Mucosa of descending colon (tissue), 3 donors: ENCODE data around the gene MT1G. TPM values are rescaled to one million over a fixed set of nuclear protein-coding genes. Genes with fewer than 3 reads are reported as not detected.

Experiments
- ATAC-seq: fragments of 200-7000 bp; cut with Tn5 transposase; one replicate; pipeline ENCODE4 v1.9.1; 2020; ENCODE audit warnings: mild to moderate bottlenecking, moderate library complexity
- DNase-seq, 3 donors: peaks; one replicate each; pipeline ENCODE4 v3.0.0-alpha.2; 2020
- H3K36me3 ChIP-seq: fragments of 200-600 bp; one replicate; pipeline ENCODE4 v1.8.0; 2021; ENCODE audit warnings: low read depth, mild to moderate bottlenecking
- H3K4me1 ChIP-seq: fragments of 200-600 bp; one replicate; pipeline ENCODE4 v1.8.0; 2021; ENCODE audit warnings: low read depth, mild to moderate bottlenecking
- H3K4me3 ChIP-seq: fragments of 200-600 bp; one replicate; pipeline ENCODE4 v1.8.0; 2021; ENCODE audit warnings: mild to moderate bottlenecking
- H3K9me3 ChIP-seq: fragments of 200-600 bp; one replicate; pipeline ENCODE4 v1.8.0; 2021; ENCODE audit warnings: mild to moderate bottlenecking
- CTCF ChIP-seq: fragments of 200-600 bp; IDR thresholded peaks from one replicate; pipeline ENCODE4 v1.8.0; 2022; ENCODE audit warnings: antibody characterized with exemption, mild to moderate bottlenecking
- intact Hi-C, 2 donors: fragments of 100-400 bp; cut with DNase I in 1 of 2; cut with micrococcal nuclease in 1 of 2; formaldehyde crosslinking; loops; one replicate each; pipeline versions ENCODE4 v1.11.0 to v1.11.1; 2022; cut with DNase I, micrococcal nuclease
- total RNA-seq, 3 donors: library from RNA; stranded (reverse); fragmentation: NEBNext Ultra II Directional in 2 of 3; extraction: Animal tissue kit (Norgen Biotek cat#: 25700) in 2 of 3; gene quantifications; one replicate each; pipeline versions ENCODE4 v1.2.1 to v1.2.4, GENCODE V29; 2021 to 2023
- donor health status: DM: no; HTN: no; CAD: no; lungs with moderate emphysema.
- donor health status: DM: no; HTN: no; CAD: no.
- donor health status: DM: no; HTN: yes; CAD: no.

MT1G gene
- total RNA-seq, 3 donors from 2014 or later, result 7.3 to 210 (median 83.8) TPM

DNA sequence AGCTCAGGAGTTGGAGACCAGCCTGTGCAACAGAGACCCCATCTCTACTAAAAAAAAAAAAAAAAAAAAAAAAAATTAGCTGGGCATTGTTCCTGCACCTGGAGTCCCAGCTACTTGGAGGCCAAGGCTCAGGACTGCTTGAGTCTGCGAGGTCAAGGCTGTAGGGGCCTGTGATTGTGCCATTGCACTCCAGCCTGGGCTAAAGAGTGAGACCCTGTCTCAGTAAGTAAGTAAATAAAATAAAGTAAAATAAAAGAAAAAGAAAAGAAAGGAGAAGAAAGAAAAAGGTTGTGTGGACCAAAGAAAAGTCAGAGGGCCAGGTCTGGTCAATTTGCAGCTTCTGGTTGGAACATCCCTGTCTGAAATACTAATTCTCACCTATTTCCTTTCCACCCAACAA lies 32.8 kb upstream of the MT1G start:
- no peak overlapping the region for H3K4me3 ChIP-seq
- H3K9me3 ChIP-seq, result no peaks in the 10 kb centered on the region
- no peaks in the 10 kb centered on the region for H3K36me3 ChIP-seq
- DNase-seq (no peak), ATAC-seq (no peak)
- TF ChIP-seq CTCF, result no peak
- H3K4me1 ChIP-seq, result no peaks in the 10 kb centered on the region
- intact Hi-C loops, result loop anchor here (5.0 kb wide), 1 partner anchor 123 kb away; no protein-coding TSS in a partner anchor

- intact Hi-C loops, result loop anchor here (5.0 kb wide), 1 partner anchor 123 kb away; no protein-coding TSS in a partner anchor
- no peak for TF ChIP-seq CTCF
- no peaks in the 10 kb centered on the region for H3K4me1 ChIP-seq
- ATAC-seq (no peak), DNase-seq (no peak)
- no peaks in the 10 kb centered on the region for H3K9me3 ChIP-seq
- H3K36me3 ChIP-seq, result no peaks in the 10 kb centered on the region
- no peak overlapping the region for H3K4me3 ChIP-seq
Observed at GRCh38 chr16:56700195-56700594, 32.3 kb upstream of the MT1G start.

DNA sequence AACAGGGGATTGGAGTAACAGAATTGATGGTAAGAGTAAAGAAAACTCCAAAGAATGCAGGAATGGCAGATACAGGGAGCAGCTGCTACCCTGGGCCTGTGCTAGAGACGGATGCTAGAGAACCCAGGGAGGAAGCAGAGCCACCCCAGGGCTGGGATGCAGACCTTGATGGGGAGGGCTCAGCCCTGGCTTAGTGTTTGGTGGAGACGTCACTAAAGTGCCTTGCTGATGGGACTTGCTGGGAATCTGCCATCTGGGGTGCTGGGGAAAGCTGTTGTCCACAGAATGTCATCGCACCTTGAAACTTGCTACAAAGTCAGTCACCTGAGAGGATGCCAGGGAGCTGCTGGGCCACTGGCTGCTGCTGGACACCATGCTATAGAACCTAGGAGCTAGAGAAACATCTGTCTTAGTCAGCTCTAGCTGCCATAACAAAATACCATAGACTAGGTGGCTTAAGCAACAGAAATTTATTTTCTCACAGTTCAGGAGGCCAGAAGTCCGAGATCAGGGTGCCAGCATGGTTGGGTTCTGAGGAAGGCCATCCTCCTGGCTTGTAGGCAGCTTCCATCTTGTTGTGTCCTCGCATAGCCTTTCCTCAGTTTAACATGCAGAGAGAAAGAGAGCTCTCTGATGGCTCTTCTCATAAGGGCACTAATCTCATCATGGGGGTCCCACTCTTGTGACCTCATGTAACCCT lies 29.7 kb upstream of the MT1G start:
- intact Hi-C loops, result no loop called here
- no peak overlapping the region for H3K4me3 ChIP-seq
- no peaks in the 10 kb centered on the region for H3K36me3 ChIP-seq
- no peak for DNase-seq
- no peaks in the 10 kb centered on the region for H3K9me3 ChIP-seq
- H3K4me1 ChIP-seq, result no peaks in the 10 kb centered on the region
- TF ChIP-seq CTCF, result no peak
- ATAC-seq, result no peak

DNA sequence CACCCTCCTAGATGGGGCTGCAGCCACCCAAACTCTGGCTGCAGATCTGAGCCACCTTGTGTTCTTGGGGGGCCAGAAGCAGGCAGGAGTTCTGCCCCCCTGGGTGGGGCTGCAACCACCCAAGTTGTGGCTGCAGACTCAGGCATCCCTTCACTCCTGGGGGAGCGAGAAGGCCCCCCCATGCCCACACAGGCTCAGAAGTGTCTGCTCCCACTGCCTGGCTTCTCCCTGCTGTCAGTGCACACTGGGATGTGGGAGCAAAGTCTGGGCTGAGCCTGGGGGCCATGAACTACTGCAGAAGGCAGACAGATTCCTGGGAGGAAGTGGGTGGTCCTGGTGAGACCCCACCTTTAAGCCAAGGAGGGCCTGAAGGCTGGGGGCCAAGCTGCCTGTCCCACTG lies 27.4 kb upstream of the MT1G start:
- Histone ChIP-seq H3K4me3 (no peak overlapping the region), H3K4me1 (no peaks in the 10 kb centered on the region), H3K9me3 (no peaks in the 10 kb centered on the region), H3K36me3 (no peaks in the 10 kb centered on the region)
- intact Hi-C loops, result no loop called here
- no peak for ATAC-seq
- no peak for TF ChIP-seq CTCF
- no peak for DNase-seq

GRCh38 chr16:56691885-56692284 lies 24.0 kb upstream of the MT1G start:
- no peak for TF ChIP-seq CTCF
- H3K4me1 ChIP-seq, result no peaks in the 10 kb centered on the region
- H3K36me3 ChIP-seq, result no peaks in the 10 kb centered on the region
- H3K9me3 ChIP-seq, result no peaks in the 10 kb centered on the region
- H3K4me3 ChIP-seq, result no peak overlapping the region
- DNase-seq (peak in 2 of 3 donors; percentile 53 to 62), ATAC-seq (peak; percentile 93)
- intact Hi-C loops, result no loop called here
